Hippocampal formation (tissue), 2 donors: ENCODE data around the gene SH2D7.

Experiments used
- DNase-seq, 2 donors: peaks; one replicate each; lab custom pipeline; 2025; lab: John Stamatoyannopoulos, UW

SH2D7 gene

GRCh38 chr15:78092261-78093041, at the start of gene SH2D7:
Gene SH2D7 (plus strand): TSS chr15:78092561. CDS start chr15:78092585, 24 bp downstream.
- DNase-seq = no peak

- no peak for DNase-seq
Observed at GRCh38 chr15:78044407-78045155, 47.8 kb upstream of the SH2D7 start.

- DNase-seq = no peak
Observed at GRCh38 chr15:78045189-78045588, 47.2 kb upstream of the SH2D7 start.

- no peak for DNase-seq
Observed at GRCh38 chr15:78046796-78047341, 45.5 kb upstream of the SH2D7 start.

GRCh38 chr15:78047761-78048627, 44.4 kb upstream of the SH2D7 start:
- no peak for DNase-seq

- no peak for DNase-seq
Observed at GRCh38 chr15:78048628-78048920, 43.8 kb upstream of the SH2D7 start.

GRCh38 chr15:78049691-78050440, 42.5 kb upstream of the SH2D7 start:
- DNase-seq = peak in 1 of 2 donors; percentile 28

GRCh38 chr15:78050441-78050809, 41.9 kb upstream of the SH2D7 start:
- DNase-seq = no peak

GRCh38 chr15:78050826-78051225, 41.5 kb upstream of the SH2D7 start:
- no peak for DNase-seq

GRCh38 chr15:78051596-78051995, 40.8 kb upstream of the SH2D7 start:
- DNase-seq = no peak

- no peak for DNase-seq
Observed at GRCh38 chr15:78052001-78052401, 40.4 kb upstream of the SH2D7 start.

GRCh38 chr15:78052545-78052944, 39.8 kb upstream of the SH2D7 start:
- DNase-seq = no peak

GRCh38 chr15:78054518-78054917, 37.8 kb upstream of the SH2D7 start:
- DNase-seq = no peak

- DNase-seq = no peak
Observed at GRCh38 chr15:78054966-78055365, 37.4 kb upstream of the SH2D7 start.

- no peak for DNase-seq
Observed at GRCh38 chr15:78055919-78056713, 36.2 kb upstream of the SH2D7 start.

GRCh38 chr15:78056714-78057269, 35.6 kb upstream of the SH2D7 start:
- DNase-seq = peak; percentile 26 to 28

- DNase-seq = no peak
Observed at GRCh38 chr15:78057803-78058202, 34.6 kb upstream of the SH2D7 start.

- DNase-seq = no peak
Observed at GRCh38 chr15:78058401-78058935, 33.9 kb upstream of the SH2D7 start.

- no peak for DNase-seq
Observed at GRCh38 chr15:78059110-78059839, 33.1 kb upstream of the SH2D7 start.
